Measurements from ENCODE around the gene CCT8. TPM values are rescaled to one million over a fixed set of nuclear protein-coding genes. Genes with fewer than 3 reads are reported as not detected.

CCT8 gene
- total RNA-seq, 5 donors from 2014 or later (not counting 1 experiment from before 2014, with no cell fraction given), result 103 to 131 (median 115) TPM

DNA sequence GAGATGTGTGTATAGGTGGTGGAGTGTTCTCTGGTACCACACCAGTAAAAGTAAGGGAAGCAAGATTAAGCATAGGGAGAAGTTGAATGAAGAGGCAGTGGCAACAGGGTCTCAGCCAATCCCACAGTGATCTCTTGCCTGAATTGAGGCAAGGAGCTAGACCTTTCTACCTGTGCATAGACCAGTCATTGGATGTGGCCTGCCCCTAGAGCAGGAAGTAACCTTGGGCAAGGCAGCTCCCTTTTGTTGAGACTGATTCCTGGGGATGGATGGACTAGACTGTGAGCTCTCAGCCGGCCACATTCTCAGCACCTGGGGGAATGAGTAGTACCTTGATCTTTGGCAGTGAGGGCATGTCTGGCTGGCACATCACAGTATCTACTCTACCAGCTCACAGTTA lies 42.5 kb downstream of the CCT8 start:
- Histone ChIP-seq H3K4me3 (ENCODE audit: control insufficient read depth in 1 of 2, extremely low read depth in 1 of 2, low read length in 1 of 2) (no peak overlapping the region), H3K27me3 (replicated peaks in 1 of 2; ENCODE audit: control insufficient read depth in 2 of 2, extremely low read depth in 1 of 2, insufficient read depth in 2 of 2, low read length in 1 of 2) (no peaks in the 10 kb centered on the region), H3K9me3 (no peaks in the 10 kb centered on the region), H3K36me3 (ENCODE audit: control insufficient read depth in 2 of 2, extremely low read depth in 1 of 2, insufficient read depth in 1 of 2, low read length in 1 of 2) (peaks cover 20 to 60% of the 10 kb centered on the region in 2 donors), H3K27ac (ENCODE audit: low read length) (no peak overlapping the region), H3K4me1 (ENCODE audit: control insufficient read depth in 1 of 2, extremely low read depth in 1 of 2, insufficient read depth in 2 of 2, low read length in 2 of 2) (peaks cover 6 to 7% of the 10 kb centered on the region in 2 experiments)
- H3K36me3 Mint-ChIP-seq, result peaks cover 48% of the 10 kb centered on the region
- H3K9me3 Mint-ChIP-seq, result no peaks in the 10 kb centered on the region
- no peaks in the 10 kb centered on the region for H3K27me3 Mint-ChIP-seq
- peaks cover 32 to 42% (median 37%) of the 10 kb centered on the region in 3 donors for H3K4me1 Mint-ChIP-seq
- CTCF ChIA-PET, result interaction anchor here in 1 of 2 donors (1.6 kb wide), 1 partner anchor 9 kb away, joined by 4 read pairs; no protein-coding TSS in a partner anchor
- ATAC-seq (replicated peaks in 1 of 4) (no peak), DNase-seq (no peak)
- H3K27ac Mint-ChIP-seq, result no peak overlapping the region
- WGBS (ENCODE audit: insufficient coverage), result no CpG with 5 or more reads among the region's 1 CpG
- POLR2A ChIA-PET, result interaction anchor here in 1 of 2 donors (0.5 kb wide), 1 partner anchor 140 kb away, joined by 3 read pairs; no protein-coding TSS in a partner anchor
- no peak overlapping the region for H3K4me3 Mint-ChIP-seq

DNA sequence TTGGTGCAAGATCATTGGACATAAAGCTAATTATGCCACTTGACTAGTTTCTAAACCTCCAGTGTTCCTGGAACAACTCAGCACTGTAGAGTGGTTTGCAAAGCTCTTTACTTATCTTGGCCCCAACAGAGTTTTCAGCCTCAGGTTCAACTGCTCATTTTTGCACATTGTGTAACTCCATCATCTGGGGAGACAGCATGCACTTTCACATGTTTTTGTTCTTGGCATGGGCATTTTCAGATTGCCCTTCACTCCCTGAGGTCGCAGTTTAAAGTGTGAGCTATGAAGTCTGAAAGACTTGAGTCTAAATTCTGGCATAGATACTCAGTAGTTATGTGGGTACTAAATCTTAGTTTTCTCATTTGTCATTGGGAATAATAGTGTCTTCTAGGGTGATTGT lies 43.9 kb downstream of the CCT8 start:
- no peak overlapping the region for H3K4me3 Mint-ChIP-seq
- peaks cover 11 to 13% of the 10 kb centered on the region in 2 experiments for H3K4me1 ChIP-seq (ENCODE audit: control insufficient read depth in 1 of 2, extremely low read depth in 1 of 2, insufficient read depth in 2 of 2, low read length in 2 of 2)
- POLR2A ChIA-PET, result interaction anchor here (0.5 to 1.2 kb wide), 3 partner anchors 10 to 11 kb away, joined by 3 to 4 read pairs (median 4); partner anchors contain the start of gene RWDD2B (in 1 of the 2)
- H3K27ac Mint-ChIP-seq, result no peak overlapping the region
- no peak overlapping the region for H3K4me3 ChIP-seq (ENCODE audit: control insufficient read depth in 1 of 2, extremely low read depth in 1 of 2, low read length in 1 of 2)
- H3K27ac ChIP-seq (ENCODE audit: low read length), result no peak overlapping the region
- no CpG with 5 or more reads among the region's 1 CpG for WGBS (ENCODE audit: insufficient coverage)
- H3K36me3 ChIP-seq (ENCODE audit: control insufficient read depth in 2 of 2, extremely low read depth in 1 of 2, insufficient read depth in 1 of 2, low read length in 1 of 2), result peaks cover 15 to 48% of the 10 kb centered on the region in 2 donors
- H3K36me3 Mint-ChIP-seq, result peaks cover 42% of the 10 kb centered on the region
- H3K4me1 Mint-ChIP-seq, result peaks cover 42 to 55% (median 48%) of the 10 kb centered on the region in 3 donors
- ATAC-seq (replicated peaks in 1 of 4) (no peak), DNase-seq (no peak)
- H3K27me3 ChIP-seq (replicated peaks in 1 of 2; ENCODE audit: control insufficient read depth in 2 of 2, extremely low read depth in 1 of 2, insufficient read depth in 2 of 2, low read length in 1 of 2), result no peaks in the 10 kb centered on the region
- CTCF ChIA-PET, result interaction anchor here in 1 of 2 donors (1.6 kb wide), 1 partner anchor 11 kb away, joined by 4 read pairs; no protein-coding TSS in a partner anchor
- H3K9me3 Mint-ChIP-seq, result no peaks in the 10 kb centered on the region
- no peaks in the 10 kb centered on the region for H3K9me3 ChIP-seq
- H3K27me3 Mint-ChIP-seq, result no peaks in the 10 kb centered on the region

DNA sequence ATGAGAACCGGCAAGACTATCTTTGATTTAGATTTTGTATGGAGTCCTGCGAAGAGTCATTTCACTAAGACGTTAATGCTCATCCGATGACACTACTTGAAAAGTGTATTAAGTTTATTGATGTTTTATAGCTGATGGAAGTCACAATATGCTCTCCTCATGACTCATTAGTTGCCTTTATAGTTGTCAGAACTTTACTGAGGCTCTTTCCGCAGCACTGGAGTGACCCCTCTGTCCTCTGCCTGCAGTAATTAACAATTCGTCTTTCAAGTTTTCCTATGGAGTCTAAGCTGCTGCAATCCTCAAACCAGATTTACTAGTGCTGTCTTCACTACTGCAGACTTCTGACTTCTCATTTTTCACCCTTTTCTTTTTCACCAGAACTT lies 48.1 kb downstream of the CCT8 start:
- Histone ChIP-seq H3K36me3 (ENCODE audit: control insufficient read depth in 2 of 2, extremely low read depth in 1 of 2, insufficient read depth in 1 of 2, low read length in 1 of 2) (peaks cover 0 to 17% of the 10 kb centered on the region in 2 donors), H3K9me3 (no peaks in the 10 kb centered on the region), H3K27ac (ENCODE audit: low read length) (peak overlapping the region; percentile 100), H3K4me1 (ENCODE audit: control insufficient read depth in 1 of 2, extremely low read depth in 1 of 2, insufficient read depth in 2 of 2, low read length in 2 of 2) (peaks cover 21 to 37% of the 10 kb centered on the region in 2 experiments), H3K4me3 (ENCODE audit: control insufficient read depth in 1 of 2, extremely low read depth in 1 of 2, low read length in 1 of 2) (peak overlapping the region; percentile 89 to 97), H3K27me3 (replicated peaks in 1 of 2; ENCODE audit: control insufficient read depth in 2 of 2, extremely low read depth in 1 of 2, insufficient read depth in 2 of 2, low read length in 1 of 2) (no peaks in the 10 kb centered on the region)
- DNase-seq (peak in 1 of 35 experiments; percentile 44), ATAC-seq (replicated peaks in 1 of 4) (no peak)
- ChIA-PET POLR2A (interaction anchor here (0.8 to 7.2 kb wide), 10 partner anchors 23 to 58 kb away, joined by 3 to 106 read pairs (median 6); partner anchors contain the start of gene LTN1 (in 2 of the 2)), CTCF (interaction anchor here (0.7 to 2.6 kb wide), 7 partner anchors 9 to 47 kb away, joined by 3 to 19 read pairs (median 8); partner anchors contain the start of gene LTN1 (in 1 of the 2))
- Mint-ChIP-seq H3K27ac (peak overlapping the region; percentile 97 to 100), H3K4me3 (peak overlapping the region; percentile 92 to 99 (median 98)), H3K4me1 (peaks cover 50 to 56% (median 54%) of the 10 kb centered on the region in 3 donors), H3K27me3 (no peaks in the 10 kb centered on the region), H3K9me3 (no peaks in the 10 kb centered on the region), H3K36me3 (peaks cover 18% of the 10 kb centered on the region)
- 7% methylated on average over 4 of the region's 6 CpGs for WGBS (ENCODE audit: insufficient coverage)

DNA sequence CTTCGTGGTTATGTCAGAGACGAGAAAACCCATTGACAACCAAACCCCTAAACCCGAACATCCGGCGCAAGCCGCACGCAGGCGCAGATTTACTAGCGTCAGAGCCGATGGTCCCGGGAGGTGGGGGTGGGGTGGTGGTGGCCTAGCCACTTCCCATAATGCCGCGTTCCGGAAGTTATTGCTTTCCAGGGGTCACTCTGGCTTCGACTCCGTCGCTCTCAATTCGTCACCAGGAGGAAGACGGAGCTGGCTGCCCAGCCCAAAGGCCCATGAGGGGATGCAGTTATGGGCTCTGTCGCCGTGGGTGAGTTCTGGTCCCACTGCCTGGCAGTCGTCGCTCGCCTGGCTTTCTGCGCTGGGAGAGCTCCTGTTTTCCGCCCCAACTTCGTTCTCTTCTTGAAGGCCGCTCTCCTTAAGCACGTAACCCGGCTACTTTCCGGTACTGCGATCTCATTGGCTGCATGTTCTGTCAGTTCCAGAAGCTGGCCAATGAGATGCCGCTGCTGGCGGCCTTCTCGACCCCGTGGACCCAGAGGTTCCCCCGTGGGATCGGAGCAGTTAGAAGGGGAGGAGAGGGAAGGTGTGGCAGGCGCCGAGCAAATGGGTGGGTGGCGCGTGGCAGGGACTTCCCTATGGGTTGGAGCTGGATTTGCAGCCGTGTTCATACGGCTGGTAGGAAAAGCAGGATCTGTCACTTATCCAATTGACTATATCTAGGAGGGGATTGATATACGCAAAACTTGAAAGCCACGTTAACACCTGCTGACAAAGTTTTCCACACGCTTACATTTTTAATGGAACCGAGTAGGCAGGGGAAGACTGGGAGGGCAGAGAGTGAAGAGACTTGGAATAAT lies 48.7 kb downstream of the CCT8 start, which contains the start of gene USP16:
TSS of gene USP16 (plus strand) at position 195 of the 854 bp plus-strand sequence. CDS start 3,246 bp downstream, outside the sequence.
- DNase-seq (peak; percentile 90 to 97 (median 93)), ATAC-seq (replicated peaks in 1 of 4) (peak; percentile 90 to 94 (median 94))
- WGBS (ENCODE audit: insufficient coverage), result 0% methylated on average over 29 of the region's 48 CpGs
- ChIA-PET CTCF (interaction anchor here (0.7 to 2.6 kb wide), 8 partner anchors 10 to 279 kb away, joined by 3 to 19 read pairs (median 4); partner anchors contain the start of gene LTN1 (in 1 of the 2)), POLR2A (interaction anchor here (0.6 to 7.2 kb wide), 13 partner anchors 22 to 306 kb away, joined by 3 to 106 read pairs (median 5); partner anchors contain the start of gene LTN1 (in 2 of the 2))
- Histone ChIP-seq H3K4me1 (ENCODE audit: control insufficient read depth in 1 of 2, extremely low read depth in 1 of 2, insufficient read depth in 2 of 2, low read length in 2 of 2) (peaks cover 21 to 41% of the 10 kb centered on the region in 2 experiments), H3K4me3 (ENCODE audit: control insufficient read depth in 1 of 2, extremely low read depth in 1 of 2, low read length in 1 of 2) (peak within 1 kb of the TSS; percentile 89 to 97), H3K9me3 (no peaks in the 10 kb centered on the region), H3K36me3 (ENCODE audit: control insufficient read depth in 2 of 2, extremely low read depth in 1 of 2, insufficient read depth in 1 of 2, low read length in 1 of 2) (peaks cover 0 to 12% of the 10 kb centered on the region in 2 donors), H3K27me3 (replicated peaks in 1 of 2; ENCODE audit: control insufficient read depth in 2 of 2, extremely low read depth in 1 of 2, insufficient read depth in 2 of 2, low read length in 1 of 2) (no peaks in the 10 kb centered on the region), H3K27ac (ENCODE audit: low read length) (peak within 1 kb of the TSS; percentile 100)
- H3K4me1 Mint-ChIP-seq, result peaks cover 50 to 61% (median 60%) of the 10 kb centered on the region in 3 donors
- no peaks in the 10 kb centered on the region for H3K9me3 Mint-ChIP-seq
- H3K27ac Mint-ChIP-seq, result peak within 1 kb of the TSS; percentile 97 to 100
- H3K27me3 Mint-ChIP-seq, result no peaks in the 10 kb centered on the region
- peak within 1 kb of the TSS; percentile 92 to 99 (median 98) for H3K4me3 Mint-ChIP-seq
- peaks cover 14% of the 10 kb centered on the region for H3K36me3 Mint-ChIP-seq

DNA sequence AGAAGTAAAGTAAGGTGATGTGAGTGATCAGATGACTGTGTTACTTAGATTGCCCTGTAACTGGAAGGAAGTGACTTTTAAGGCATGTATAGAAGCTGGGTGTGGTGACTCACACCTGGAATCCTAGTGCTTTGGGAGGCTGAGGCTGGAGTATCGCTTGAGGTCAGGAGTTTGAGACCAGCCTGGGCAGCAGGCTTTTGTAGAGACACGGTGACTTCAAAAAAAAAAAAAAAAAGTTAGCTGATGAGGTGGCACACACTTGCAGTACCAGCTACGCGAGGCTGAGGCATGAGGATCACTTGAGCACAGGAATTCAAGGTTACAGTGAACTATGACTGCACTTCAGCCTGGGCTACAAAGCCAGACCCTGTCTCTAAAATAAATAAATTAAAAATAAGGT lies 51.3 kb downstream of the CCT8 start:
- 100% methylated on average over 1 of the region's 4 CpGs for WGBS (ENCODE audit: insufficient coverage)
- CTCF ChIA-PET, result interaction anchor here (0.6 to 1.8 kb wide), 4 partner anchors 18 to 51 kb away, joined by 3 to 5 read pairs (median 4); partner anchors contain the start of gene CCT8 (in 1 of the 2)
- H3K36me3 ChIP-seq (ENCODE audit: control insufficient read depth in 2 of 2, extremely low read depth in 1 of 2, insufficient read depth in 1 of 2, low read length in 1 of 2), result no peaks in the 10 kb centered on the region
- ATAC-seq (replicated peaks in 1 of 4), result no peak
- POLR2A ChIA-PET, result interaction anchor here (0.6 to 7.2 kb wide), 7 partner anchors 9 to 187 kb away, joined by 3 to 106 read pairs (median 5); partner anchors contain the start of genes CCT8 (in 1 of the 2) and LTN1 (in 1 of the 2)
- H3K4me1 ChIP-seq (ENCODE audit: control insufficient read depth in 1 of 2, extremely low read depth in 1 of 2, insufficient read depth in 2 of 2, low read length in 2 of 2), result peaks cover 32 to 54% of the 10 kb centered on the region in 2 experiments
- peak in 1 of 35 experiments; percentile 43 for DNase-seq
- Mint-ChIP-seq H3K4me1 (peaks cover 58 to 65% (median 65%) of the 10 kb centered on the region in 3 donors), H3K27ac (peak overlapping the region; percentile 71 to 75), H3K9me3 (no peaks in the 10 kb centered on the region), H3K36me3 (peaks cover 3% of the 10 kb centered on the region), H3K27me3 (no peaks in the 10 kb centered on the region), H3K4me3 (peak overlapping the region in 2 of 3 donors; percentile 13 to 40)
- peak overlapping the region; percentile 56 for H3K27ac ChIP-seq (ENCODE audit: low read length)
- no peaks in the 10 kb centered on the region for H3K27me3 ChIP-seq (replicated peaks in 1 of 2; ENCODE audit: control insufficient read depth in 2 of 2, extremely low read depth in 1 of 2, insufficient read depth in 2 of 2, low read length in 1 of 2)
- no peak overlapping the region for H3K4me3 ChIP-seq (ENCODE audit: control insufficient read depth in 1 of 2, extremely low read depth in 1 of 2, low read length in 1 of 2)
- H3K9me3 ChIP-seq, result no peaks in the 10 kb centered on the region

Data from T-cell (primary cell).